Stimulated activated CD8-positive, alpha-beta memory T cell treated with anti-CD3 and anti-CD28 coated beads, Interleukin-4, amount 100 ng/mL, for 1 hour (primary cell): ENCODE measurements around the gene VARS1.
"Not testable (repeated sequence)": the region's sequence is repeated elsewhere in the genome, so short reads cannot be mapped to it uniquely, and the experiment has no call there.

ENCODE experiments used
- DNase-seq, 2 donors: peaks; one replicate each; pipeline ENCODE4 v3.0.0-alpha.2; 2020; ENCODE audit warnings: low read depth in 2 of 2, low spot score in 1 of 2

Gene VARS1

DNA sequence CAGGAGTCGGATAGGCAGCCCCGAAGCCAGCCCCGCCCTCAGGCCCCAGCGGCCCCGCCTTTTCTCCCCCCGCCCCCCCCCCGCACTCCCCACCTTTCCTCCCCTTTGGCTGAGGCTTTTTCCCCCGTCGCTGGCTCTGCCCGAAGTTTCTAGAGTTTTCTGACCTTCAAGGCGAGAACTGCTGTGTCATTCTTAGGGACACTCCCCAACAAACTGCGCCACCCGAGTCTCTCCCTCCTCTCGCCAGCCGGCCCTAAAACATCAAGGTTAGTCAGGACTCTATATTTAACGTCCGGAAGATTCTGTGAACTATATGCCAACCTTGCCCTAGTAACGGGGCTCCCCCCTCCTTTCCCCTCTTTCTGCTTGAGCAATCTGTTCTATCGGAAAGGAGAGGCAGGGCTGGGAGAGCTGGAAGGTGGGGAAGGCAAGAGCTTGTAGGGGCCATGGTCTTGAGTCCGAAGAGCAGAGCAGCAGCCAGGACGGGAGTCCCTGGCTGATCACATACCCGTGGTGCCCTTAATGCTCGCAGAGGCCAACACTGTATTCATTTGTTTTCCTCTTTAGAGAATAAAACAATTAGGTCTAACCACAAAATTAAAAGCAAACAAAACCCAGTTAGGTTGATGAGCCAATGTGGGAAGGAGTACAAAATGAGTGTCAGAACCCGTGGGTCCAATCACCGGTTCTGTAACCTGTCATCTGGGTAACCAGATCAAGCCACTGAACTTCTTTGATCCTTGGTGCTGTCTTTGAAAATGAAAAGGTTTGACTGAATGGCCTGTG lies 26.7 kb upstream of the VARS1 start:
- DNase-seq: peak; percentile 35

DNA sequence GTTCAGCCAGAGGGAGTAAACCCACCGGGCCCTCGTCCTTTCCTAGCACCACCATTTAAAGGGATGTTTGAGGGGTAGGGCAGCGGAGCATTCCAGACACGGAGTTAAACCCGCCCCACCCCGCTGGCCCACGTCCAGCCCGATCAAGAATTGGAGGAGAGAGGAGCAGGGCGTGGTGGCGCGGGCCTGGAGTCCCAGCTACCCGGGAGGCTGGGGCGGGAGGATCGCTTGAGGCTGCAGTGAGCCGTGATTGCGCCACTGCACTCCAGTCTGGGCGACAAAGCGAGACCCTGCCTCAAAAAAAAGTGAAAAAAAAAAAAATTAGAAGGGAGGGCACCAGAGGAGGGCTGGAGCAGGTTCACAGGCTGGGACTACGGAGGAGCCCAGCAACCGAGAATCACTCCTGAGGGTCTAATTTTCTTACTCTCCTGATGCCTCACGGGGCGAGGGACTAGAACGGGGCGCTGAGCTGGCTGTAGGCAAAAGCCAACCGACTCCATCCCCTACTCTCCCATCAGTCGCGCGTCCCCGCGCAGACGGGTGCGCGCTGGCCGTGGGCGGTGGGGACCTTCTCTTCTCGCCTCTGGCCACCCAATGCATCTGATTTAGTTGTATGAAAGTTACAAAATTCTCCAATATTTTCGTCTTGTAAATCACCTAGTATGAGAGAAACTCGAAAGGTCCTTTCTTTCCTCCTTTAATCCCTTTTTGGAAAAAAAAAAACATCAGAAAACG lies 25.9 kb upstream of the VARS1 start:
- DNase-seq: peak in 1 of 2 donors; percentile 23

DNA sequence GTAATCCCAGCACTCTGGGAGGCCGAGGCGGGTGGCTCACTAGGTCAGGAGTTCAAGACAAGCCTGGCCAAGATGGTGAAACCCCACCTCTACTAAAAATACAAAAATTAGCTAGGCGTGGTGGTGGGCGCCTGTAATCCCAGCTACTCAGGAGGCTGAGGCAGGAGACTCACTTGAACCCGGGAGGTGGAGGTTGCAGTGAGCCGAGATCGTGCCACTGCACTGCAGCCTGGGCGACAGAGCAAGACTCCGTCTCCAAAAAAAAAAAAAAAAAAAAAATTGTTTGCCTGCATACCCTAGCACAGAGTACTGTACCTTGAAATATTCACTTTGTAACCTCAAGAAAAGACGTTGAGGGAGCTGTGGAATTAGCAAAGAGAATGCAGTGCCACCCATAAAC lies 24.8 kb upstream of the VARS1 start:
- DNase-seq: not testable (repeated sequence)

DNA sequence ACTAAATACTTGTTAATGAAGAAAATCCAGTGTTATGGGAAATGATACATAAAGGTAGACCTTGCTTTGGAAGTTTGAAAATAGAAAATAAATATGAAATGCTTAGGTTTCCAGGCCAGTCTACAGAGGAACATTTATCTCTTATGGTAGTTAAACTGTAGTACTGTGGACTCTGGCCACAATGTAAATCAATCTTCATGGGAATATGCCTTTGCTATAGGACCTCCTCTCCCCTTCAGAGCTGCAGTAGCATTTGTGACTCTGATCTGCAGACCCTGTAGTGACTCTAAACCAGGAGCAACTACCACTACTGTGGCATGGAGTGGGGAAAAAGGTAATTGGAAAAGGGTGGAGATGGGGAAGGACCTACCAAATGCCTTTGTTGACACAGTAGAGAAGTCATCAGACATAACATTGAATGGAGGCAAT lies 24.3 kb upstream of the VARS1 start:
- DNase-seq: no peak

DNA sequence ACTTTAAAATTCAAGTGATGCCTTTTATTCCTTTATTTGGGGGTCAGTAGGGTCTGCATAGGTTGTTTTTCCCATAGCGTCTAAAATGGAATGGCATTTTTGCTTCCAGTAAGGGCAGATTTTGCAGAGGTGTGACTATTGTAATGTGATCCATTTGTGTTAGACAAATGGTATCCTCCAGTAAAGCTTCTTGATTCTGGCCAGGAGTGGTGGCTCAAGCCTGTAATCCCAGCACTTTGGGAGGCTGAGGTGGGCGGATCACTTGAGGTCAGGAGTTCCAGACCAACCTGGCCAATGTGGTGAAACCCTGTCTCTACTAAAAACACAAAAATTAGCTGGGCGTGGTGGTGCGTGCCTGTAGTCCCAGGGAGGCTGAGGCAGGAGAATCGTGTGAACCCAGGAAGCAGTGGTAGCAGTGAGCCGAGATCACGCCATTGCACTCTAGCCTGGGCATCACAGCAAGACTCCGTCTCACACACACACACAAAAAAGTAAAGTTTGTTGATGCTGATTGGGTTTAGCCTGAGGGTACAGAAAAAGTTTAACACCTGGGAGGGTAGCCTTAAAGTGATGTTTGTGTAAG lies 22.5 kb upstream of the VARS1 start:
- DNase-seq: not testable (repeated sequence)

DNA sequence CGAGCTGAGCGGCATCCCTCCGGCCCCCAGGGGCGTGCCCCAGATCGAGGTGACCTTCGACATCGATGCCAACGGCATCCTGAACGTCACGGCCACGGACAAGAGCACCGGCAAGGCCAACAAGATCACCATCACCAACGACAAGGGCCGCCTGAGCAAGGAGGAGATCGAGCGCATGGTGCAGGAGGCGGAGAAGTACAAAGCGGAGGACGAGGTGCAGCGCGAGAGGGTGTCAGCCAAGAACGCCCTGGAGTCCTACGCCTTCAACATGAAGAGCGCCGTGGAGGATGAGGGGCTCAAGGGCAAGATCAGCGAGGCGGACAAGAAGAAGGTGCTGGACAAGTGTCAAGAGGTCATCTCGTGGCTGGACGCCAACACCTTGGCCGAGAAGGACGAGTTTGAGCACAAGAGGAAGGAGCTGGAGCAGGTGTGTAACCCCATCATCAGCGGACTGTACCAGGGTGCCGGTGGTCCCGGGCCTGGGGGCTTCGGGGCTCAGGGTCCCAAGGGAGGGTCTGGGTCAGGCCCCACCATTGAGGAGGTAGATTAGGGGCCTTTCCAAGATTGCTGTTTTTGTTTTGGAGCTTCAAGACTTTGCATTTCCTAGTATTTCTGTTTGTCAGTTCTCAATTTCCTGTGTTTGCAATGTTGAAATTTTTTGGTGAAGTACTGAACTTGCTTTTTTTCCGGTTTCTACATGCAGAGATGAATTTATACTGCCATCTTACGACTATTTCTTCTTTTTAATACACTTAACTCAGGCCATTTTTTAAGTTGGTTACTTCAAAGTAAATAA lies 21.8 kb upstream of the VARS1 start:
- DNase-seq: not testable (repeated sequence)

DNA sequence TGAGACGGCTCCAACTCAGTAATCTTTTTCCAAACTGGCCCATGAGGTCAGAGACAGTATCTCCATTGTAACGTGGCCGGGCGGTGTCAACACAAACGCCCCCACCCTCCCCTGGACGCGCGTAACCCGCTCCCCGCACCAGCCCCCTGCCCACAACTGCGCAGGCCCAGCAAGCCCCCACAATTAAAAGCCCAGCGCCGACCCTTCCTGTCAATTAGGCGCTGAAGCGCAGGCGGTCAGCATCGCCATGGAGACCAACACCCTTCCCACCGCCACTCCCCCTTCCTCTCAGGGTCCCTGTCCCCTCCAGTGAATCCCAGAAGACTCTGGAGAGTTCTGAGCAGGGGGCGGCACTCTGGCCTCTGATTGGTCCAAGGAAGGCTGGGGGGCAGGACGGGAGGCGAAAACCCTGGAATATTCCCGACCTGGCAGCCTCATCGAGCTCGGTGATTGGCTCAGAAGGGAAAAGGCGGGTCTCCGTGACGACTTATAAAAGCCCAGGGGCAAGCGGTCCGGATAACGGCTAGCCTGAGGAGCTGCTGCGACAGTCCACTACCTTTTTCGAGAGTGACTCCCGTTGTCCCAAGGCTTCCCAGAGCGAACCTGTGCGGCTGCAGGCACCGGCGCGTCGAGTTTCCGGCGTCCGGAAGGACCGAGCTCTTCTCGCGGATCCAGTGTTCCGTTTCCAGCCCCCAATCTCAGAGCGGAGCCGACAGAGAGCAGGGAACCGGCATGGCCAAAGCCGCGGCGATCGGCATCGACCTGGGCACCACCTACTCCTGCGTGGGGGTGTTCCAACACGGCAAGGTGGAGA lies 19.7 kb upstream of the VARS1 start, which contains the start of the genes HSPA1A and HSPA1L:
Gene HSPA1A, plus strand, starts transcription at position 519 of the 814 bp plus-strand sequence. Its CDS starts 214 bp downstream, at position 733.
Gene HSPA1L, minus strand, starts transcription at position 259 of the 814 bp plus-strand sequence. CDS start 3,311 bp downstream, outside the sequence.
- DNase-seq: peak; percentile 40 to 53

DNA sequence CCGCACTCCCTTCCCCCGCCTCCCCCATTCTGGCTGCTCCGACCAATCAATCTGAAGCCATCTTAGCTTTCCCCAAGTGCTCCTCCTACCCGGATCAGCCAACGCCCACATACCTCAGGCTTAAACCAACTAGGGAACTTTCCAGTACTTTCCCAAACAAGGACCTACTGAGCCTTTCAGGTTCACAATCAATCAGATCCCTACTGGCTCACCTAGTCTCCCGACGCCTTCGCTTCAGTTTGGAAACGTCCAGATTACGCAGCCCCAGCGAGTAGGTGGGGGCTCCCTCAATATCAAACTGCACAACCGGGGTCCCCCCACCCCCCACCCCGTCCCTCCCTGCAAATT lies 19.1 kb upstream of the VARS1 start:
- peak in 1 of 2 donors; percentile 47 for DNase-seq

DNA sequence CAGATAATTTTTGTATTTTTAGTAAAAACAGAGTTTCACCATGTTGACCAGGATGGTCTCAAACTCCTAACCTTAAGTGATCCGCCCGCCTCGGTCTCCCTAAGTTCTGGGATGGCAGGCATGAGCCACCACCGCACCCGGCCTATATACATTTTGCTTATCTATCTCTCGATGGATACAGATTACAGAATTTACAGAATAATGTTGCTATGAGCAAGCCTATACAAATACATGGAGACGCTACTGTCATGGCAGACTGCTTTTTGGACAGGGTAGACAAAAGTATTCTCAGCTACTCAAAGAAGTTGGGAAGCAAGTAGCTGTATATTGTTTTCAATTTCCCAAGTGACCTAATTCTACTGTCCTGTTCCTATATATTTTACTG lies 17.9 kb upstream of the VARS1 start:
- no peak for DNase-seq

DNA sequence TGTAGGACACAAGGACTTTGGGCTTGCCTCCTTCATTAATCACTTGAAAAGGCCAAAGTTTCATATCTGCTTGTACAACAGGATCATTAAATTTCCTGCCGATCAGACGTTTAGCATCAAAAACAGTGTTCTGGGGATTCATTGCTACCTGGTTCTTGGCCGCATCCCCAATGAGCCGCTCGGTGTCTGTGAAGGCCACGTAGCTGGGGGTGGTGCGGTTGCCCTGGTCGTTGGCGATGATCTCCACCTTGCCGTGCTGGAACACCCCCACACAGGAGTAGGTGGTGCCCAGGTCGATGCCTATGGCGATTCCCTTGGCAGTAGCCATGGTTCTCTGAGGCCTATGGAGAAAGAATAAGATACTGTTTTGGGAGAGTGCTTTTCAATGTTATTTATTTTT lies 16.1 kb upstream of the VARS1 start:
- DNase-seq: no peak

DNA sequence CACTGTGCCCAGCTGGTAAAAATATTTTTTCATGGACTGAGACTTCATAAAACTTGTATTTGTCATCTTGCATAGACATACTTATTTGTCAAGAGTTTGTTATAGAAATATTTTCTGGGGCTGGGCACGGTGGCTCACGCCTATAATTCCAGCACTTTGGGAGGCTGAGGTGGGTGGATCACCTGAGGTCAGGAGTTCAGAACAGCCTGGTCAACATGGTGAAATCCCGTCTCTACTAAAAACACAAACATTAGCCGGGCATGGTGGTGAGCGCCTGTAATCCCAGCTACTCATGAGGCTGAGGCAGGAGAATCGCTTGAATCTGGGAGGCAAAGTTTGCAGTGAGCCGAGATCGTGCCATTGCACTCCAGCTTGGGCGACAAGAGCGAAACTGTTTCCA lies 13.0 kb upstream of the VARS1 start:
- DNase-seq: not testable (repeated sequence)

DNA sequence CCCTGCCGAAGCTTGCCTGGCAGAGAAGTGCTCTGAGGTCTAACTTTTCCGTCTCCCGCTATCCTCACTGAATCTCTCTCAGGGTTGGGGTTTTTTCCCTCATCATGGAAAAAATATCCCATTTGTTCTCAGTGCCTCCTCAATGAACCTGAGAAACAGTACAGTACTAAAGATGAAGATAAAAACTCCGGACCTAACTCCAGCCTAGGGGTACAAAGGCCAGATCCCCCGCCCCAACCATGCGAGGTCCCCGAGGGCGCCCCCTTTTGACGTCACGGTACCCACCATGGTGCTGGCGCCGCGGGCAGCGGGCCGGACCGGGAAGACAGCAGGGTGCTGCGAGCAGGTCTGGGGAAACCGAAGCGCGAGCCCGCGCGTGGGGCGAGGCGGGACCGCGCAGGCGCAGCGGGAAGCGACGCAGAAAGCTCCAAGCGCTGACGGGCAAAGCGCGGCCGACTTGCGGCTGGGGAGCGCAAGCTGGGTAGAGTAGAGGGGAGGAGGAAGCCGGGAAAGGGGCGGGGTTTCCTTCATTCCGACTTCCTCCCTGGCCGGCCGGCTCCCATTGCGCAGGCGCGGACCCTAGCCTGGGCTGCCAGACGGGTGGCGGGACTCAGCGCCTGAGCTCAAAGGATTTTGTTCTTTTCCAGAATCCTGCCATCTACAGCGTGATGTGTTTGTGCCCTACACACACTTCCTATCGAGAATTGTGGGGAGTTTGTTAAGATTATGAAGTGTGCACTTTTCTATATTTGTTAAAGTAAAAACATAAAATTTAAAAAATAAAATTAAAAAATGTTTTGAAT lies 11.1 kb upstream of the VARS1 start, which contains the start of gene LSM2:
Gene LSM2, minus strand, starts transcription at position 497 of the 803 bp plus-strand sequence. Its CDS starts 209 bp downstream, at position 288.
- DNase-seq: peak; percentile 84 to 93

DNA sequence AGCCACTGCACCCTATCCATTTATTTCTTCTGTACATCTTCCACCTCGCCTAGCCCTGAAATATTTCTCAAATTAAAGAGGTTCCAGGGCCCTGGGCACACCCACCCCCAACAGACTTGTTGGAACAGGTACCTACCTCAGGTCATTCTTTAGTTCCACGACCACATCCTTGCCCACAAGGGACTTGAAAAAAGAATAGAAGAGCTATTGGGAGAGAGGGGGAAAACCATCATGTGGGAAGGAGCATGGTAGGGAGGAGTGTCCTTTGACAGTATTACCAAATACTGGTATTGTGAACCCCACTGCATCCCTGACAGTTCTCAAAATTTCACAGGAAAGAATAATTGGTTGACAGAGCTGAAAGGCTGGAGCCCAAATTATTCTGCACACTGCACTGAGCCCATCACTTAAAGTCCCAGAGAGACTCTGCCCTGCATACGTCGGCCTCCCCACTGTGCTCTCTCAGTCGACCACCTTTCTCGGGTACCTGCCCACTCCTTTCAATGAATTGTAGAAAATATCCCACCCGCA lies 10.5 kb upstream of the VARS1 start:
- no peak for DNase-seq

DNA sequence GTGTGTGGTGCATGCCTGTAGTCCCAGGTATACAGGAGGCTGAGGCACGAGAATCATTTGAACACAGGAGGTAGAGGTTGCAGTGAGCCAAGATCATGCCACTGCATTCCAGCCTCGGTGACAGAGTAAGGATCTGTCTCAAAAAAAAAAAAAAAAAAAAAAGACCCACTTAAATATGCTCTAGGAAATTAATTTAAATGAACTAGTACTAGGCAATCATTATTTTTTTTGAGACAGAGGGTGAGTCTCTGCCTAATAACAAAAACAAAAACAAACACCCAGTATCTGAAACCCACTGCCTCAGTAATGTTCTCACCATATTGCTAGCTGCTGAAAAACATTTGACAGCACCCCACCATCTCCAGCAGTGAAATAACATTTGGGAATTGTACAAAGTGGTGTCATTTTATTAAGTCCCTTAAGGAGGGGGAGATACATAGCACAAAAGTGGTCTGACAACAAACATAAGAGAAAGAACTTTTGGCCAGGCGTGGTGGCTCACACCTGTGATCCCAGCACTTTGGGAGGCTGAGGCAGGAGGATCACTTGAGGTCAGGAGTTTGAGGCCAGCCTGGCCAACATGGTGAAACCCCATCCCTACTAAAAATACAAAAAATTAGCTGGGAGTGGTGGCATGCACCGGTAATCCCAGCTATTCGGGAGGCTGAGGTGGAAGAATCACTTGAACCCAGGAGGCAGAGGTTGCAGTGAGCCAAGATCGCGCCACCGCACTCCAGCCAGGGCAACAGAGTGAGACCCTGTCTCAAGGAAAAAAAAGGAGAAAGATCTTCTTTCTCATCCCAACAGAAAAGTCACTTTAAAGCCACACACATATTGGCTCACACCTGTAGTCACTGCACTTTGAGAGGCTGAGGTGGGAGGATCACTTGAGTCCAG lies 5.7 kb upstream of the VARS1 start:
- DNase-seq: not testable (repeated sequence)

DNA sequence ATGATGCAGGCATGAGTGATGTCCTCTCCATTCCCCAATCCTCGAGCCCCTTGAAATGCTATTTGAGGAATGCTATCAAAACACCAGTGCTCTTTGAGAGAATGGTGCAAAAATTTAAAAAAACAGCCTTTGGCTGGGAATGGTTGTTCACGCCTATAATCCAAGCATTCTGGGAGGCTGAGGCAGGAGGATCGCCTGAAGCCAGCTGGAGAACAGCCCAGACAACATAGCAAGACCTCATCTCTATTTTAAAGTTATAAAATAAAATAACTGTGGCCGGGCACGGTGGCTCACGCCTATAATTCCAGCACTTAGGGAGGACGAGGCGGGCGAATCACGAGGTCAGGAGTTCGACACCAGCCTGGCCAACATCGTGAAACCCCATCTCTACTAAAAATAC lies 4.2 kb upstream of the VARS1 start:
- DNase-seq: no peak

DNA sequence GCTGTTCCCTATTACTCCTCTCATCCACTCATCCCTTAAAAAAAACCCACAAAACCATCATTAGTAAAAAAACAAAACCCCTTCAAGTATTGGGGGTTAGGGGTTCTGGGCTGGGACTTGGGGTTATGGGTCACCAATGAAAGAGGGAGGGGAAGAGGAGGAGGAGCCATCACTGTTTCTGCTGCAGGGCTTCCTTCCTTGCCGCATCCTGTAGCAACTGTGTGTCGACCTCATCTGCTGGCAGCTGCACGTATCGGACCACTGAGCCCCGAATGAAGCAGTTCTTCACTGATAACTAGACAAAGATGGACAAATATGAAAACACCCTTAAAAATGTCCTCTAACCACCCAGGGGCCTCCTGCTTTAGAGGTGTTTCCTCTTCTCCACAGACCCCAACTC lies 2.0 kb upstream of the VARS1 start:
- DNase-seq: no peak

DNA sequence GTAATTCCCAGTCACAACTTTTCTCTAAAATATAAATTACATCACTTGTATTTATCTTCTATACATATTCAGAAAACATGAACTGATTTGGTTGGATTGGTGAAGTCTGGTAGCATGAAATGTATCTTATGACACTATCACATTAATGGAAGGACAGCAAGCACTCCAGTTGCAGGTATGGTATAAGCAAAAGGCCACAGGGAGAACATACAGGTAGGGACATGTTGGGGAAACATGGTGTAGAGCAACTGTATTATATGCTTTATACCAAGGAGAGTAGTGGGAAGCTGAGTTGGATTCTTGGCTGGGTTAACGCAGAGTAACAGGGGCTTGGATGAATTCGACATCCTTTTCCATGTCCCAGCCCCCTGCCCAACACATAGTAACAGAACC lies 1.4 kb upstream of the VARS1 start:
- no peak for DNase-seq
